H1 (cell line): ENCODE measurements around the gene SUMF1. TPM values are rescaled to one million over a fixed set of nuclear protein-coding genes. Genes with fewer than 3 reads are reported as not detected.

Source experiments
- CTCF ChIA-PET: fragments of 300-600 bp; sonication (Branson Sonifier 250); formaldehyde crosslinking; loops from one replicate; lab custom pipeline; 2021; ENCODE audit not compliant: partially characterized antibody; lab: Charles Lee
- POLR2A ChIA-PET: fragments of 300-600 bp; sonication (Branson Sonifier 250); formaldehyde crosslinking; loops from one replicate; lab custom pipeline; 2021; ENCODE audit warnings: inconsistent platforms; ENCODE audit not compliant: partially characterized antibody; lab: Charles Lee
- DNase-seq, 2 experiments: peaks; one replicate each; pipeline versions ENCODE4 v3.0.0 to v3.0.0-alpha.2; 2010 to 2022; ENCODE audit warnings: low spot score in 2 of 2, low read depth in 1 of 2, mixed read lengths in 1 of 2
- FAIRE-seq: peaks from 2 replicates; lab custom pipeline; 2011; peaks lifted over from hg19 to GRCh38; lab: Jason Lieb, UNC
- H2AFZ ChIP-seq: 2 replicates; pipeline ENCODE4 v1.8.1; 2012; ENCODE audit warnings: low read length, inconsistent platforms
- H2AK5ac ChIP-seq: 2 replicates; pipeline ENCODE4 v1.6.1; 2013; ENCODE audit warnings: low read depth, low read length
- H2BK120ac ChIP-seq: replicated peaks from 2 replicates; pipeline ENCODE3; 2013; ENCODE audit warnings: low read depth, low read length, inconsistent platforms
- H2BK12ac ChIP-seq: 2 replicates; pipeline ENCODE4 v1.6.1; 2013; ENCODE audit warnings: low read depth, low read length
- H2BK15ac ChIP-seq: 2 replicates; pipeline ENCODE4 v1.6.1; 2013; ENCODE audit warnings: low read length
- H2BK20ac ChIP-seq: 2 replicates; pipeline ENCODE4 v1.6.1; 2013; ENCODE audit warnings: low read length
- H2BK5ac ChIP-seq: 2 replicates; pipeline ENCODE4 v1.6.1; 2013; ENCODE audit warnings: low read depth, low read length
- H3K14ac ChIP-seq: 2 replicates; pipeline ENCODE4 v1.6.1; 2013; ENCODE audit warnings: inconsistent platforms; ENCODE audit not compliant: insufficient read length
- H3K18ac ChIP-seq: 2 replicates; pipeline ENCODE4 v1.6.1; 2013; ENCODE audit warnings: low read length; ENCODE audit errors: extremely low read depth
- H3K23ac ChIP-seq: 2 replicates; pipeline ENCODE4 v1.6.1; 2013; ENCODE audit warnings: inconsistent platforms; ENCODE audit not compliant: insufficient read length
- H3K23me2 ChIP-seq: 2 replicates; pipeline ENCODE4 v1.6.1; 2013; ENCODE audit warnings: low read depth, low read length
- H3K27ac ChIP-seq: 2 replicates; pipeline ENCODE4 v1.6.1; 2011; ENCODE audit warnings: low read depth, low read length, inconsistent platforms
- H3K27me3 ChIP-seq, 4 experiments: replicated peaks in 1 of 4; 1 replicate in 1 of 4; 2 replicates in 3 of 4; pipeline versions ENCODE4 v1.6.1 to v1.8.1; 2011 to 2013; ENCODE audit warnings: low read length in 3 of 4, mild to moderate bottlenecking in 3 of 4, inconsistent platforms in 2 of 4, mixed read lengths in 2 of 4, moderate library complexity in 1 of 4; ENCODE audit not compliant: control insufficient read depth in 3 of 4, insufficient read depth in 3 of 4; ENCODE audit errors: extremely low read depth in 1 of 4
- H3K36me3 ChIP-seq, 4 experiments: 2 replicates each; pipeline versions ENCODE4 v1.6.1 to v1.8.1; 2011 to 2013; ENCODE audit warnings: mild to moderate bottlenecking in 4 of 4, low read length in 3 of 4, moderate library complexity in 2 of 4, control low read depth in 1 of 4, inconsistent platforms in 1 of 4; ENCODE audit not compliant: insufficient read depth in 4 of 4, control insufficient read depth in 2 of 4
- H3K4ac ChIP-seq: replicated peaks from 2 replicates; pipeline ENCODE3; 2013; ENCODE audit warnings: low read length, low read depth, mixed read lengths, inconsistent platforms; ENCODE audit not compliant: insufficient read length
- H3K4me1 ChIP-seq, 4 experiments: replicated peaks in 1 of 4; 1 replicate in 1 of 4; 2 replicates in 3 of 4; pipeline versions ENCODE4 v1.6.1 to v1.8.1; 2011 to 2013; ENCODE audit warnings: low read length in 3 of 4, inconsistent platforms in 2 of 4, mixed read lengths in 1 of 4; ENCODE audit not compliant: insufficient read depth in 4 of 4, control insufficient read depth in 3 of 4
- H3K4me2 ChIP-seq, 2 experiments: 2 replicates each; pipeline versions ENCODE4 v1.6.1 to v1.8.1; 2011 to 2013; ENCODE audit warnings: low read depth in 2 of 2, low read length in 2 of 2, control low read depth in 1 of 2, inconsistent platforms in 1 of 2, mild to moderate bottlenecking in 1 of 2; ENCODE audit not compliant: insufficient read depth in 1 of 2
- H3K4me3 ChIP-seq, 4 experiments: fragments of 200-600, 300-600 bp in 1 of 4; sonication (generic), shearing (Covaris generic), sonication (Bioruptor Twin) in 1 of 4; 2 replicates each; pipeline versions ENCODE4 v1.5.1 to v1.8.1; 2011 to 2016; ENCODE audit warnings: low read length in 4 of 4, low read depth in 3 of 4, control low read depth in 2 of 4, inconsistent platforms in 2 of 4, mild to moderate bottlenecking in 2 of 4, mixed read lengths in 1 of 4, moderate library complexity in 1 of 4; ENCODE audit not compliant: insufficient read depth in 2 of 4; ENCODE audit errors: extremely low read depth in 1 of 4
- H3K56ac ChIP-seq: replicated peaks from 2 replicates; pipeline ENCODE3; 2013; ENCODE audit warnings: low read depth, mild to moderate bottlenecking, mixed read lengths, low read length, inconsistent platforms; ENCODE audit not compliant: insufficient read length
- H3K79me1 ChIP-seq: 2 replicates; pipeline ENCODE4 v1.6.1; 2013; ENCODE audit warnings: low read depth, low read length, control low read depth
- H3K79me2 ChIP-seq, 2 experiments: 2 replicates each; pipeline versions ENCODE4 v1.6.1 to v1.8.1; 2012 to 2013; ENCODE audit warnings: low read length in 2 of 2, mild to moderate bottlenecking in 2 of 2, inconsistent platforms in 1 of 2; ENCODE audit not compliant: insufficient read depth in 2 of 2, control insufficient read depth in 1 of 2
- H3K9ac ChIP-seq, 4 experiments: replicated peaks in 1 of 4; 1 replicate in 1 of 4; 2 replicates in 3 of 4; pipeline versions ENCODE4 v1.6.1 to v1.8.1; 2011 to 2013; ENCODE audit warnings: low read depth in 3 of 4, low read length in 3 of 4, control low read depth in 2 of 4, mild to moderate bottlenecking in 2 of 4, moderate library complexity in 2 of 4, inconsistent platforms in 1 of 4; ENCODE audit errors: extremely low read depth in 1 of 4
- H3K9me3 ChIP-seq, 2 experiments: 2 replicates each; pipeline versions ENCODE4 v1.6.1 to v1.8.1; 2012 to 2013; ENCODE audit warnings: mild to moderate bottlenecking in 2 of 2, moderate library complexity in 2 of 2, control low read depth in 1 of 2, inconsistent platforms in 1 of 2, low read depth in 1 of 2, low read length in 1 of 2, mixed read lengths in 1 of 2; ENCODE audit not compliant: insufficient read depth in 2 of 2
- H4K20me1 ChIP-seq, 2 experiments: replicated peaks in 1 of 2; 2 replicates each; pipeline versions ENCODE3 to v1.8.1; 2011 to 2013; ENCODE audit warnings: inconsistent platforms in 2 of 2, low read length in 2 of 2, mild to moderate bottlenecking in 1 of 2; ENCODE audit not compliant: insufficient read depth in 2 of 2, control insufficient read depth in 1 of 2
- H4K5ac ChIP-seq: 2 replicates; pipeline ENCODE4 v1.6.1; 2013; ENCODE audit warnings: low read length, low read depth, mixed read lengths, inconsistent platforms; ENCODE audit not compliant: insufficient read length
- H4K8ac ChIP-seq: 2 replicates; pipeline ENCODE4 v1.8.0; 2013; ENCODE audit warnings: mild to moderate bottlenecking, moderate library complexity, low read length, inconsistent platforms; ENCODE audit not compliant: insufficient read depth; ENCODE audit errors: extremely low read depth
- H4K91ac ChIP-seq: replicated peaks from 2 replicates; pipeline ENCODE3; 2013; ENCODE audit warnings: low read length, mixed read lengths, inconsistent platforms; ENCODE audit not compliant: insufficient read length
- ASH2L ChIP-seq: fragments of 200-600, 300-600 bp; sonication (generic); IDR thresholded peaks from one replicate; pipeline ENCODE4 v1.7.1; 2017; ENCODE audit warnings: low read length
- BACH1 ChIP-seq: IDR thresholded peaks from 2 replicates; pipeline ENCODE4 v1.6.1; 2012; ENCODE audit warnings: low read length, improper control_type of control experiment
- CBX5 ChIP-seq: fragments of 300-800, 300-1000 bp; sonication (generic); IDR thresholded peaks from 2 replicates; pipeline ENCODE4 v1.7.1; 2016; ENCODE audit warnings: antibody characterized with exemption, low read length, low read depth
- CBX8 ChIP-seq: fragments of 300-800, 300-1000 bp; sonication (generic); IDR thresholded peaks from 2 replicates; pipeline ENCODE4 v1.7.1; 2016; ENCODE audit warnings: low read depth, low read length, borderline replicate concordance
- CEBPB ChIP-seq: IDR thresholded peaks from 2 replicates; pipeline ENCODE4 v1.6.1; 2012; ENCODE audit warnings: low read depth, low read length
- CHD1 ChIP-seq: IDR thresholded peaks from 2 replicates; pipeline ENCODE4 v1.6.1; 2012; ENCODE audit warnings: low read depth, low read length, improper control_type of control experiment
- EP300 ChIP-seq, 2 experiments: IDR thresholded peaks; 1 replicate in 1 of 2; 2 replicates in 1 of 2; pipeline ENCODE4 v1.6.1; 2011 to 2012; ENCODE audit warnings: low read depth in 2 of 2, low read length in 2 of 2, mild to moderate bottlenecking in 2 of 2, borderline replicate concordance in 1 of 2, inconsistent platforms in 1 of 2, moderate library complexity in 1 of 2
- FOSL1 ChIP-seq: IDR thresholded peaks from 2 replicates; pipeline ENCODE4 v1.6.1; 2011; ENCODE audit warnings: mild to moderate bottlenecking, low read depth, low read length, moderate library complexity; ENCODE audit not compliant: insufficient read depth
- GABPA ChIP-seq: IDR thresholded peaks from 2 replicates; pipeline ENCODE4 v1.6.1; 2011; ENCODE audit warnings: mild to moderate bottlenecking, low read length, moderate library complexity, borderline replicate concordance; ENCODE audit not compliant: insufficient read depth
- POLR2A ChIP-seq, 2 experiments: IDR thresholded peaks; 1 replicate in 1 of 2; 2 replicates in 1 of 2; pipeline ENCODE4 v1.6.1; 2011; ENCODE audit warnings: low read depth in 2 of 2, low read length in 2 of 2, mild to moderate bottlenecking in 2 of 2; ENCODE audit errors: control extremely low read depth in 1 of 2
- POLR2AphosphoS5 ChIP-seq: IDR thresholded peaks from 2 replicates; pipeline ENCODE4 v1.6.1; 2011; ENCODE audit warnings: low read depth, low read length
- POU5F1 ChIP-seq: IDR thresholded peaks from 2 replicates; pipeline ENCODE4 v1.6.1; 2011; ENCODE audit warnings: low read depth, mild to moderate bottlenecking, low read length, moderate library complexity
- SAP30 ChIP-seq: fragments of 300-600 bp; sonication (generic); IDR thresholded peaks from 2 replicates; pipeline ENCODE4 v1.7.1; 2012; ENCODE audit warnings: low read length, moderate library complexity, mild to moderate bottlenecking, inconsistent platforms; ENCODE audit not compliant: insufficient read depth, insufficient replicate concordance
- SIN3A ChIP-seq, 2 experiments: IDR thresholded peaks in 1 of 2; conservative IDR thresholded peaks in 1 of 2; 2 replicates each; pipeline ENCODE4 v1.6.1; 2011 to 2012; ENCODE audit warnings: low read length in 2 of 2, improper control_type of control experiment in 1 of 2, low read depth in 1 of 2, mild to moderate bottlenecking in 1 of 2
- ZNF274 ChIP-seq: IDR thresholded peaks from 2 replicates; pipeline ENCODE4 v1.7.0; 2012; ENCODE audit warnings: low read length, borderline replicate concordance; ENCODE audit errors: extremely low read depth
- WGBS, 2 experiments: shearing (Covaris generic) in 1 of 2; methylation state at CpG; one replicate each; pipeline versions ENCODE4 v1.1.6 to v1.1.7; 2013 to 2015; ENCODE audit warnings: low lambda C conversion rate in 2 of 2, mixed read lengths in 2 of 2, inconsistent platforms in 1 of 2, low coverage in 1 of 2, missing lambda C conversion rate in 1 of 2; ENCODE audit not compliant: insufficient replicate concordance in 2 of 2, insufficient coverage in 1 of 2, insufficient read length in 1 of 2; ENCODE audit errors: extremely low coverage in 1 of 2, missing lambda C conversion rate in 1 of 2; 5-methylcytosine and 5-hydroxymethylcytosine counted together
- polyA plus RNA-seq, 7 experiments: library from polyadenylated mRNA; depleted of rRNA in 3 of 7; stranded (reverse) in 5 of 7; unstranded in 2 of 7; fragments of >200 nt in 5 of 7; fragments of 200-250 nt in 2 of 7; gene quantifications; 1 replicate in 5 of 7; 2 replicates in 1 of 7; 4 replicates in 1 of 7; pipeline versions ENCODE4 v1.2.1 to v1.2.3, GENCODE V29; 2011 to 2013; ENCODE audit warnings: missing spikeins in 2 of 7, mixed read lengths in 2 of 7
- total RNA-seq: library from RNA; stranded (reverse); fragmentation: NEBNext Ultra II Directional; extraction: Animal tissue kit (Norgen Biotek cat#: 25700); gene quantifications from 2 replicates; pipeline ENCODE4 v1.2.1, GENCODE V29; 2021

SUMF1 gene
- total and polyA plus RNA-seq, 2 of the 8 experiments (the other 6 are each of a cell fraction or from before 2014, with no cell fraction given): 12.5 to 15.0 TPM

GRCh38 chr3:4401441-4401840 lies 65.6 kb downstream of the SUMF1 start:
- Histone ChIP-seq H3K36me3 (no peaks in the 10 kb centered on the region; a peak in 1 of 8 replicates), H2BK20ac (no peak overlapping the region), H2BK120ac (no peak overlapping the region), H3K23ac (no peak overlapping the region), H3K23me2 (no peaks in the 10 kb centered on the region), H3K14ac (no peak overlapping the region), H3K79me1 (no peaks in the 10 kb centered on the region), H3K79me2 (no peaks in the 10 kb centered on the region), H2BK12ac (no peak overlapping the region), H2AFZ (no peak overlapping the region), H4K5ac (no peak overlapping the region), H3K27ac (no peak overlapping the region), H3K9ac (no peak overlapping the region), H3K4me1 (peaks cover 0 to 4% (median 0%) of the 10 kb centered on the region in 4 experiments; a peak in 1 of 7 replicates), H2BK5ac (no peak overlapping the region), H3K9me3 (no peaks in the 10 kb centered on the region), H4K20me1 (no peaks in the 10 kb centered on the region), H4K91ac (no peak overlapping the region), H3K18ac (no peak overlapping the region), H2AK5ac (no peak overlapping the region), H3K4me2 (no peak overlapping the region), H3K56ac (no peak overlapping the region), H2BK15ac (no peak overlapping the region), H3K4me3 (no peak overlapping the region), H4K8ac (no peak overlapping the region), H3K4ac (no peak overlapping the region), H3K27me3 (no peaks in the 10 kb centered on the region)
- ChIA-PET CTCF (no interaction called here), POLR2A (interaction anchor here (2.1 kb wide), 1 partner anchor 8 kb away, joined by 7 read pairs; no protein-coding TSS in a partner anchor)
- DNase-seq: no peak
- WGBS, 2 experiments: 85% methylated on average over 4 of the region's 4 CpGs; no CpG with 5 or more reads in 1 of the 2 experiments
- no peak for FAIRE-seq
- TF ChIP-seq FOSL1 (no peak), CBX5 (no peak), CEBPB (no peak), ASH2L (no peak), SAP30 (no peak), POLR2A (IDR thresholded peaks at IDR 0.05; ENCODE audit: control extremely low read depth in 1 of 2, low read depth in 2 of 2, low read length in 2 of 2) (no peak), BACH1 (no peak), CHD1 (no peak), ZNF274 (no peak), SIN3A (conservative IDR thresholded peaks at IDR 0.05 in 1 of 2, IDR thresholded peaks at IDR 0.05 in 1 of 2; ENCODE audit: low read depth in 1 of 2, low read length in 2 of 2) (no peak), GABPA (no peak), EP300 (IDR thresholded peaks at IDR 0.05; ENCODE audit: borderline replicate concordance in 1 of 2, low read depth in 2 of 2, low read length in 2 of 2) (no peak), CBX8 (no peak), POLR2AphosphoS5 (no peak), POU5F1 (no peak)
